Muscle of back (tissue), 11 donors: ENCODE measurements around the gene DNAAF5. TPM values are rescaled to one million over a fixed set of nuclear protein-coding genes. Genes with fewer than 3 reads are reported as not detected.
A peak's percentile ranks its signal among the peaks of the same experiment; 100 is the strongest.
"Not testable (repeated sequence)": the region's sequence is repeated elsewhere in the genome, so short reads cannot be mapped to it uniquely, and the experiment has no call there.

ENCODE experiments used
- DNase-seq, 3 donors: peaks; one replicate each; pipeline versions ENCODE4 v3.0.0 to v3.0.0-alpha.2; 2013
- polyA plus RNA-seq, 10 donors: library from polyadenylated mRNA; unstranded; fragments of 120-200 nt; gene quantifications; one replicate each; pipeline ENCODE4 v1.2.1, GENCODE V29; 2013; ENCODE audit not compliant: insufficient read length in 10 of 10

DNAAF5 gene
- polyA plus RNA-seq, 10 donors, result 21.5 to 31.2 (median 24.9) TPM

DNA sequence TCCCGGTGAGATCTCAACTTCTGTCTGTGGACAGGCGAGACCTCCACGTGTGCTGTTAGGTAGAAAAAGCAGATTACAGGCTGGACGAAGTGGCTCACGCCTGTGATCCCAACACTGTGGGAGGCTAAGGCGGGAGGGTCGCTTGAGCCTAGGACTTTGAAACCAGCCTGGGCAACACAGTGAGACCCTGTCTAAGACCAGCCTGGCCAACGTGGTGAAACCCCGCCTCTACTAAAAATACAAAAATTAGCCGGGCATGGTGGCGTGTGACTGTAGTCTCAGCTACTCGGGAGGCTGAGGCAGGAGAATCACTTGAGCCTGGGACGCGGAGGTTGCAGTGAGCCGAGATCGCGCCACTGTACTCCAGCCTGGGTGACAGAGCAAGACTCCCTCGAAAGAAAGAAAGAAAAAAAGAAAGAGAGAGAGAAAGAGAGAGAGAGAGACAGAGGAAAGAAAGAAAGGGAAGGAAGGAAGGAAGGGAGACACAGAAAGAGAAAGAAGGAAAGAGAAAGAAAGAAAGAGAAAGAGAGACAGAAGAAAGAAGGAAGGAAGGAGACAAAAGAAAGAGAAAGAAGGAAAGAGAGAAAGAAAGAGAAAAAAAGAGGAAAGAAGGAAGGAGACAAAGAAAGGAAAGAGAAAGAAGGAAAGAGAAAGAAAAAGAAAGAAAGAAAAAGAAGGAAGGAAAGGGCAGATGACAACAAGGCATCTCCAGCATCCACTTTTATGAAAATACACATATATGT, 76.2 kb downstream of the DNAAF5 start:
- no peak for DNase-seq

DNA sequence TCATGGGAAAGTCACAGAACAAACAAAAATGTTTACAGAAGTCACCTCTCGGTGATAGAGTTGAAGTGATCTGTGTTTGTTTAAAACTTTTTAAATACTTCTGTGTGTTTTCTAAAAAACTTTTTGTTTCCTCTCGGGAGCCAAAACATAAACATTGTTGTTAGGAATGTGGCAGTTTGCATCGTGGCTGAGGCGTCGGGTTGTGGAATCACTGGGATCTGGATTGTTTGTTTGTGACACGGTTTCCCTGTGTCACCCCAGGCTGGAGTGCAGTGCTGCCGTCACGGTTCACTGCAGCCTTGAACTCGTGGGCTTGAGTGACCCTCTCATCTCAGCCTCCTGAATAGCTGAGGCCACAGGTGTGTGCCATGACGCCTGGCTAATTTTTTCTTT, 76.7 kb downstream of the DNAAF5 start:
- DNase-seq, result no peak

GRCh38 chr7:803796-804195, 77.3 kb downstream of the DNAAF5 start:
- DNase-seq, result not testable (repeated sequence)

DNA sequence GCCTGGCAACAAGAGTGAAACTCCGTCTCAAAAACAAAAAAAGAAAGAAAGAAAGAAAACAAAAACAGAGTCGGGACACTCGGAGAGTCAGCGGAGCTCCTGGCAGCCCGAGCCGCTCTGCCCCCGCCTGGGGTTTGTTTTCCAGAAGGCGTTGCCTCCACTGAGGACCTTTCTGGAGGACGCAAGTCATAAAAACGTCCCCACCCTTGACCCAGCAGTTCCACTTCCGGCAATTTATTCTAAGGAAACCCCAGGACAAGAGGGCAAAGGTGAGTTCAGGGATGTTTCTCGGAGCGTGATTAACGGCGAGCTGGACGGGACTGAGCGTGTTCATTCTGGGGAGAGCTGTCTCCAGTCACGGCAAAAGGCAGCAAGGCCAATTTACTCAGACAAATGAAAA, 78.8 kb downstream of the DNAAF5 start:
- no peak for DNase-seq

DNA sequence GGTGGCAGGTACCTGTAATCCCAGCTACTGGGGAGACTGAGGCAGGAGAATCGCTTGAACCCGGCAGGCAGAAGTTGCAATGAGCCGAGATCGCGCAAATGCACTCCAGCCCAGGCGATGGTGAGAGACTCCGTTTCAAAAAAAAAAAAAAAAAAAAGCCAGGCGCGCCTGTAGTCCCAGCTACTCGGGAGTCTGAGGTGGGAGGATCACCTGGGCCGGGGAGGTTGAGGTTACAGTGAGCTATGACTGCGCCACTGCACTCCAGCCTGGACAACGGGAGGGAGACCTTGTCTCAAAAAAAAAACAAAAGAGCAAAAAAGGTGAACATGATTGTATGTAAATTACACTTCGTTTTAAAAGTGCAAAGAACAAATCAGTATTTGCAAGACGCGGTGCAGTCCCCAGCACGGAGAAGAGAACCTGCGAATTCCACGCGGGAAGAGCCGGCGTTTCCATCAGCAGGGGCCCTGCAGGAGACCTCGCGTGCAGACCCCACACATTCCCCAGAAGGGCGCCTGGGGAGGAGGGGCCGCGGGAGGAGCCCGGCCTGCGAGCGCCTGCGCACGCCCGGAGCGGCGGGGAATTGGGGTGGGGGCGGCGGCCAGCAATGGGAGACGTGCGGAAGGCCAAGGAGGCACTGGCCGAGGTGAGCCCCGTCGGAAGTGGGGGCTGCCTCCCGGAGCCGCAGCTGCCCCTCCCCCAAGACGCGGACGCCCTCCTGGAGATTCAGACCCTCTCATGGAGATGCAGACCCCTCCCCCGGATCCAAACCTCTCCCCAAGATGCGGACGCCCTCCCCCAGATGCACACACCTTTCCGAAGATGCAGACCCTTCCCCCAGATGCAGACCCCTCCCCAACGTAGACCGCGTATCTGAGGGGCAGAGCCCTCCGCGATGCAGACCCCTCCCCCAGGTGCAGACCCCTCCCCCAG, 89.1 kb downstream of the DNAAF5 start:
- peak in 1 of 3 donors; percentile 81 for DNase-seq

GRCh38 chr7:816300-816750, 89.8 kb downstream of the DNAAF5 start:
- DNase-seq, result peak; percentile 99

DNA sequence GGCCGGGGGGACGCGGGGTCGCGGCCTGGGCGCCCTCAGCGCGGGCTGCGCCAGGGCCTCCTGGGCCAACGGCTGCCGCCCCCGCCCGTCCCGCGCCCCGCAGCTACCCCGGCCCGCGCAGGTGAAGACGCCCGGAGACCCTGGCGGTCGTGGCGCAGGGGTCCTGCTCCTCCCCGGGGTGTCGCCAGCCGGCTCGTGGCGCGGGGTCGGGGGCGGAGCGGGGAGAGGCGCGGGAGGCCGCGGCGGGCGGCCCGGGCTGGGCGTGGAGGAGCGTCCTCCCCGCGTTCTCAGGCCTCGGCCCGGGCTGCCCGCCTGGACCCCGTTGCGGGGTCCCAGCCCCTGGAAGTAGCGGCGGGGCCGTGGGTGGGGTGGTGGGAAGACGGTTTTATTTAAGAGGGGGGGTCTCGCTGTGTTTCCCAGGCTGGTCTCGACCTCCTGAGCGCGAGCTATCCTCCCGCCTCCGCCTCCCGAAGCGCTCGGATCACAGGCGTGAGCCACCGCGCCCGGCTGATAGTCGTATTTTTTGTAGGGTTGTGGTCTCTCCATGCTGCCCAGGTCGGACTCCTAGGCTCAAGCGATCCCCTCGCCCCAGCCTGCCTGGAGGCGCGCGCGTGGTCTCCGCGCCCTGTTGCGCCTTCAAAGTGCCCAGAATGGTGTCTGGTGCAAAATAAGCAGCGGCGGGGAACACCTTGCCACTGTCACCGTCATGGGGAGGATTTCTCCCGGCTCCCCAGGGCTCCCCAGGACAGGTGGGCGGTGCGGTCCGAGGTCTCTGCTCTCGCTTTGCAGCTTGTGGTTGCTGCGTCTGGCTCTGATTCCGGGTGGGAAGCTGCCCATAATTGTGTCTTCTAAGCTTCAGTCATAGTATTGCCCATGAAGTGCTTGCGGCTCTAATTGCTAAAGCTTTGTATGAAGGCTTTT, 90.5 kb downstream of the DNAAF5 start:
- peak in 1 of 3 donors; percentile 63 for DNase-seq

DNA sequence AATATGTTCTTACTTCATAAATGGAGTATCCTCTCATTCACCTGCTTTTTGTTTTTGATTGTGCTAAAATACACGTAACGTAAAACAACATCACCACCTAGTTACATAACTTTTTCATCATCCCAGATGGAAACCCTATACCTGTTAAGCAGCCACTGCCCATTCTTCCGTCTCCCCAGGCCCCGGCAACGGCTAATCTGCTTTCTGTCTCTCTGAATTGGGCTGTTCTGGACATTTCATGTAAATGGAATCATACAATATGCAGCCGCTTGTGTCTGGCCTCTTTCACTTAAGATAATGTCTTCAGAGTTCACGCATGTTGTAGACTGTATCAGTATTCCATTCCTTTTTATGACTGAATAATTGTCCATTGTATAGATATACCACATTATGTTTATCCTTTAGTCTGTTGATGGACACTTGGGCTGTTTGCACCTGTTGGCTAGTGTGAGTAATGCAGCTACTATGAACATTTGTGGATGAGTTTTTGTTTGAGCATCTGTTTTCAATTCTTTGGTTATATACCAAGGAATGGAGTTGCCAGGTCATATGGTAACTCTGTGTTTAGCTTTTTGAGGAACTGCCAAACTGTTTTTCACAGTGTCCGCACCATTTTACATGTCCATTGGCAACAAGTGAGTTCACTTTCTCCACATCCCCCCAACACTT, 91.7 kb downstream of the DNAAF5 start:
- peak in 2 of 3 donors; percentile 22 to 52 for DNase-seq

- no peak for DNase-seq
These were observed 93.8 kb downstream of the DNAAF5 start for GRCh38 chr7:820341-820740.

DNA sequence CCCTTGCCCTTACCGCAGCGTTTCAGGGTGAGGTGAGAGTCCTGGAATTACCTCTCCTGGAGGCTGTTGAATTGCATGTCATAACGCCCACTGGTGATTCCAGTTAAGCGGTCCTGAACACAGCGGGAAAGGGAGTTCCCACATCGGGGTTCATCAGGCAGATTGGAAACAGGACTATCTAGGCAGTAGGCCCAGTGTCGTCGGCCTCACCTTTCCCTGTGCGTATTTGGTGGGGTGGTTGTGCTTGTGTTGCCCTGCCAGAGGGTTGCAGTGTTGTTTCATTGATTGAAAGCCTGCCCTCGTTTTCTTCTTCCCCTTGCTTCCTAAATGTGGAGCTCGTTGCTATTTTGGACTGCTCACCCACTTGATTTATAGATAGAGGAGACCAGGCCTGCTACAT, 95.2 kb downstream of the DNAAF5 start:
- DNase-seq, result peak in 1 of 3 donors; percentile 19

DNA sequence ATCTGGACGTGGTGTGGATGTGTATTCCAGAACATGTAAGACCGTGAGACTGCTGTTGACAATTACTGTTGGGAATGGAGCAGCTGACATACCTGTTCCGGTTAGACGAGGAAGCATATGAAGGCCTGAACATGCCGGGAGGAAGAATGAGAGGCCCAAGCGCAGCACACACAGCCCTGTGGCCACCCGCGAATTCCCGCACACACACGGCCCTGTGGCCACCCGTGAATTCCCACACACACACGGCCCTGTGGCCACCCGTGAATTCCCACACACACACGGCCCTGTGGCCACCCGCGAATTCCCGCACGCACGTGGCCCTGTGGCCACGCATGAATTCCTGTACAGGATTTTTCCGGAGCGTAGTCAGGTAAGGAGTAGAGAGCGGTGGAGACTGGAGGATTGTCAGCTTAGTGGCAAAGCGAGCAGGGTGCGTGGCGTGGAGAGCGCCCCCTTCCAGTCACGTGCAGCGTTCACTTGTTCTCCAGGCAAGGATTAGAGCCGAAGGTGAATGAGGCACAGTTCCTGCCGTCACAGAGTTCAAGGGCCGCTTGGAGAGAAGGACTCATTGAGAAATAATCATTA, 96.3 kb downstream of the DNAAF5 start:
- DNase-seq, result no peak

DNA sequence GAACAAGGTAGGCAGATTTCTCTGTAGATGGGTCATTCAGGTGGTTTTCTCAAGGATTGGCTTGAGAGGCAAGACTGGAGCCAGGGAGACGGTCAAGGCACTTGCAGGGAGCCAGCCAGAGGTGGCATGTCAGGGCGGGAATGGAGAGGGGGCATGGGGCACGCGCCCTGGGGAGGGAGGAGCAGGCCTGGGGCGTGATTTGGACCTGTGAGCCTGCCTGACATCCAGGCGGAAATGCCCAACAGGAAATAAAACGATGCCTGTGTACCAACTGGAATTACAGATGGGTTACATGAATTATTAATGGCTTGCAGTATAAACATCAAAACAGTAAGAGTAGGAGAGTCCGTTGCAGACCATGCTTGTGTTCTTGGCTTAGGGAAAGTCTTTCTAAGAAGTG, 97.2 kb downstream of the DNAAF5 start:
- peak in 1 of 3 donors; percentile 14 for DNase-seq

GRCh38 chr7:824081-824480, 97.6 kb downstream of the DNAAF5 start:
- DNase-seq, result peak in 1 of 3 donors; percentile 15

DNA sequence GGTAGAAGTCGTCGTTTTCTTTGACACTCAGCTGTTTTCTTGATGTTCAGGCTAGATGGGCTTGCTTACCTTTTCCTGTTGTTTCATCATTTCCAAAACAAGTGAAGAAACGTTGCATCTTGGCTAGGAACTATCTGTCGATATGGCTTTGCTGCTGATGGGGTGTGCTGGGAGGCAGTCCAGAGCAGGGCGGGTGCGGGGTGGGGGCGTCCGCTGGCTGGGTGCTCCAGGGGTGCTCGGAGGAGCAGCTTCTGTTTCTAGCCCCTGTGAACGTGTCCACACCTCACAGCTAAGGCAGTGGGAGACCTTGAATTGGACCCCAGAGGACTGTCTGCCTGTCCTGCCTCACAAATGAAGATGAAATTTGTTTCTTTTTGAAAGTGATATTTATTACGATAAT, 98.2 kb downstream of the DNAAF5 start:
- no peak for DNase-seq

DNA sequence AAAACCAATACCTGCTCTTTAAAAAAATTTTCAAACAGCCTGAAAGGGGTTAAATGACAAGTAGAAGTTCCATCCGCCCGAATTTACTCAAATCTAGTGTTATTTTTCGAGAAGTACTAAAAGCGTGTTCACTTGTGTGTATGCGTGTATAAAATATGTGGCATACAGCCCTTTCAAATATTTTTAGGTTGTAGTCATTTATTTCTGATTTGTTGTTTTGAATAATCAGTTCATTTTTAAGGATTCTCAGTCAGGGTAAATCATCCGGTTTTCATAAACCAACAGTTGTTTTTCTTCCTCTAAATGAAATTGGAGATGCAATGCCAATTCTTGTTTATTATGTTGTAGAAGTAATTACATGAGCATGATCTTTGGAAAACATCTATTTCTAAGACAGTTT, 98.9 kb downstream of the DNAAF5 start:
- peak in 1 of 3 donors; percentile 55 for DNase-seq

DNA sequence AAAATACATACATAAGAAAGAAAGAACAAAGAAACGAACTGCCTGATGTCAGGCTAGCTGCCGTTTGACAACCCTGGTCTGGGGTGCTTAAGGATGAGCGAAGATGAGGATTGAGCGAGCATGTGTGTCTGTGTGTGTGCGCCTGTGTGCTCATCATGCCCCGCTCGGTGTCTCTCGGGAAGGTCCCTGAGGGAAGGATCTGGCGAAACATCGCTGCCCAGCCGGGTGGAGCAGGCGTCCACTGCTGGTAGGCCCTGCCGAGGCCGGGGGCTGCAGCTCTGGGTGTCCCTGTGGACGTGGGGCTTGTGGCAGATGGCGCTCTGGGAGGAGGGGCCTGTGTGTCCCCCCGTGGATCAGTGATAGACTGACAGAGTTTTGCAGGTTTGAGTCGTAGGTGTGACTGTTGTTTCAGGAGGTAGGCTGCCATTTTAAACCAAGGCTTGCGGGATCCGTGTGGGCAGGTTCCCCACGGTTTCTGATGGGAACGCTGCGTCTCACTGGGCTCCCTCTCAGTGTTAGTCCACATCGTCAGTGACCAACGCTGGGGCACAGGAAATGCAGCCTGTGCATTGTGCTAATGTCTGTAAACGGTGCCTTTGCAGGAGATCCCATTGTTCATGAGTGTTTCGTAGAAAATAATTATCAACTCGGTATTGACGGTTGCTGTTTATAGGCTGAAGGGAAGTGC, 99.9 kb downstream of the DNAAF5 start:
- DNase-seq, result no peak

GRCh38 chr7:828793-829561, 102.5 kb downstream of the DNAAF5 start:
- no peak for DNase-seq

DNA sequence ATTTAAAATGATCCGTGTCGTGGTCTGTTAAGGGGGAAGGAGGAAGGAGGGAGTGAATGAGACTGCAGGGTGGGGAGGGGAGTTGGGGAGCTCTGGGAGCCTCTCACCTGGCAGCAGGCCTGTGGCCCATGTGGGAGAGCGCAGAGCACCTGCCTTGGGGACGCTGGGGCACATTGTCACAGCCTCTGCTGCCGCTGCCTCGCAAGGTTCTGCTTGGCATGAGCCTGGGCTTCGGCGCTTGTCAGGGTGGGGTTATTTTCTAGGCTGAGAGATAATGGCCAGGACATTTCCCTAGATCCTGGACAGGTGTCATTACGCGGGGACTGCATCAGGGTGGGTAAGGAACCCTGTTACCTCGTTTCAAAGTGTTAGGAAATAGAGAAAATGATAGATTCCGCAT, 103.6 kb downstream of the DNAAF5 start:
- no peak for DNase-seq

DNA sequence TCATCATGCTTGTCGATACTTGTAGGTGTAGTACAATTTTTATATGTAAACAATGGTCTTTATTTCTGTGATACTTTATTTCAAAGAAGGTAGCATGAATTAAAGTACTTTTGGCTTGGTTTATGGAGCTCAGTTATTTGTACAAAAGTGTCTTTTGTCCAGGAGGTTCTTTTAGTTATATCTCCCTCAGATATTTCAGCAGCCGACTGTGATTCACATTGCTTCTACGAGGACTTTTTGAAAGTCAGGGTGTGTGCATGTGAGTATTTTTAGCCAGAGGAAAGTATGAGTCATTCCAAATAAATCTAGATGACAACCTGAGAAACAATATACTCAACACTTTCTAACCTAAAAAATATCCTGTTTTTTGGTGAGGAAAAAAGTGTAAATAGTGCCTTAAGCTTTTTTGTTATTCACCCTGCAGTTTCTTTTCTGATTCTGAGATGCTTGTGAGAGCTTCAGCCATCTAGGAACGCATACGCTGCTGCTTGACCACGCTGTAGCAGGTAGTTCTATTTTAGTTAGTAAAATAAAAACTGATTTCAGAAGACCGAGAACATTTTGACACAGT, 105.2 kb downstream of the DNAAF5 start:
- peak; percentile 80 to 90 (median 87) for DNase-seq
